Measurements from ENCODE around the gene HRH1. TPM values are rescaled to one million over a fixed set of nuclear protein-coding genes. Genes with fewer than 3 reads are reported as not detected.

Gene HRH1
- total and polyA plus RNA-seq, 2 of the 13 experiments (the other 11 are each of a cell fraction or from before 2014, with no cell fraction given), result not detected

DNA sequence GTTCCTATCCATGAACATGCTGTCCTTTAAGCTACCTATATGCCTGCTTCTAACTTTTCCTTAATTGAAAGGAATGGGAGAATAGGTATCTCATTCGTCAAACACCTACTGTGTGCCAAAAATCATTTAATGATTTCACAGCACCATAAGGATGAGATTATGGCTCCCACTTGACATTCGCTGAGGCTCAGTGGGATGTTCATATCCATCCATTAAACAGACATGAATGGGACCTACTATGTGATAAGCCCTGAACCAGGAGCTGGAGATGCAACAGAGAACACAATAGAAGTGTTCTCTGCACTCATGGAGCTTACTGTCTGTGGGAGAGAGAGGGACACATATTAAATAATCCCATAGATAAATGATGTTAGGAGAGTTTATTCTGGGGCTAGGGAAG lies 49.7 kb downstream of the HRH1 start (continued):
- TF ChIP-seq, protein P1, sequence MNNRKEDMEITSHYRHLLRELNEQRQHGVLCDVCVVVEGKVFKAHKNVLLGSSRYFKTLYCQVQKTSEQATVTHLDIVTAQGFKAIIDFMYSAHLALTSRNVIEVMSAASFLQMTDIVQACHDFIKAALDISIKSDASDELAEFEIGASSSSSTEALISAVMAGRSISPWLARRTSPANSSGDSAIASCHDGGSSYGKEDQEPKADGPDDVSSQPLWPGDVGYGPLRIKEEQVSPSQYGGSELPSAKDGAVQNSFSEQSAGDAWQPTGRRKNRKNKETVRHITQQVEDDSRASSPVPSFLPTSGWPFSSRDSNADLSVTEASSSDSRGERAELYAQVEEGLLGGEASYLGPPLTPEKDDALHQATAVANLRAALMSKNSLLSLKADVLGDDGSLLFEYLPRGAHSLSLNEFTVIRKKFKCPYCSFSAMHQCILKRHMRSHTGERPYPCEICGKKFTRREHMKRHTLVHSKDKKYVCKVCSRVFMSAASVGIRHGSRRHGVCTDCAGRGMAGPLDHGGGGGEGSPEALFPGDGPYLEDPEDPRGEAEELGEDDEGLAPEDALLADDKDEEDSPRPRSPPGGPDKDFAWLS (CRISPR knock-in tag; IDR thresholded peaks at IDR 0.05; ENCODE audit: borderline replicate concordance), result no peak
- no peak for TF ChIP-seq ZSCAN30 (CRISPR knock-in tag; IDR thresholded peaks at IDR 0.05)
- TF ChIP-seq, protein P2, sequence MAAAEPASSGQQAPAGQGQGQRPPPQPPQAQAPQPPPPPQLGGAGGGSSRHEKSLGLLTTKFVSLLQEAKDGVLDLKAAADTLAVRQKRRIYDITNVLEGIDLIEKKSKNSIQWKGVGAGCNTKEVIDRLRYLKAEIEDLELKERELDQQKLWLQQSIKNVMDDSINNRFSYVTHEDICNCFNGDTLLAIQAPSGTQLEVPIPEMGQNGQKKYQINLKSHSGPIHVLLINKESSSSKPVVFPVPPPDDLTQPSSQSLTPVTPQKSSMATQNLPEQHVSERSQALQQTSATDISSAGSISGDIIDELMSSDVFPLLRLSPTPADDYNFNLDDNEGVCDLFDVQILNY (CRISPR knock-in tag; conservative IDR thresholded peaks at IDR 0.05), result no peak

DNA sequence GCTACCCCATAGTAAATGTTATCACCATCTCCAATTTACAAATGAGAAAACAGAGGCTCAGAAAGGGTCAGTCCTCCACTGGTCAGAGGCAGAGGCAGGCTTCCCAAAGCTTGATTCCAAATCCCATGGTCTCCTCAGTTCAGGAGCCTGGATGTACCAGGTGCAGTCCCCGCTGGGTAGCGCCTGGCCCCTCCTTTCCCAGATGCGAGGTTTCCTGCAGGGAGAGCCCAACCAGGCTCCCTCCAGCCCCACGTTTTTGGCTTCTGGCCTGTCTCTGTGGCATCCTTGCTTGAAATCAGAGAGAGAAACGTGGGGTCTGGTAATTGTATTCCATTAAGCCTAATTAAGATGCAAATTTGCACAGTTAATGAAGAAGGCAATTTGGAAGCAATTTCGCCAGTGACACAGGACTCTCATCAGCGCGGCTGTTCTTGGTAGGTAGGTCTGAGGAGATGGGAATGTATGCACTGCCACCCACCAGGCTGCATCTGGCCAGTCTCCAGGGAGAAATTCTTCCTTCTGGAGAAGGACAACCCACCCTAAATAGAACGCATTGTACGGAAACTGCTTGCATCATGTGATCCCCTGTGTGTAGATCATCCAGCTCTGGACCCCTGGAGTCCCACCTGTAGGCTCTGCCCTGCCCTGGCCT lies 50.5 kb downstream of the HRH1 start:
- ChIA-PET POLR2A (no interaction called here), CTCF (ENCODE audit: low intra/inter-chr PET ratio, low total read pairs) (no interaction called here)
- WGBS (ENCODE audit: low lambda C conversion rate), result 9% methylated on average over 8 of the region's 10 CpGs
- no peaks in the 10 kb centered on the region for H3K36me3 ChIP-seq (replicated peaks in 1 of 2; ENCODE audit: control insufficient read depth in 1 of 2, insufficient read depth in 2 of 2, low read length in 2 of 2)
- BruUV-seq (replicated peaks), result no TSS peak
- H3K79me2 ChIP-seq (ENCODE audit: insufficient read depth, low read length), result no peaks in the 10 kb centered on the region
- FAIRE-seq (no peak), ATAC-seq (no peak), DNase-seq (ENCODE audit: low spot score) (no peak)
- H3K4me3 ChIP-seq (replicated peaks in 1 of 3; ENCODE audit: insufficient read depth in 1 of 3, low read depth in 2 of 3, low read length in 3 of 3), result no peak overlapping the region
- no peaks in the 10 kb centered on the region for H3K9me3 ChIP-seq (ENCODE audit: low read length)
- in situ Hi-C loops (cut with HindIII; ENCODE audit: extremely low pct_ligation_motif_present, low pct_unique_long_range_greater_than_20kb), result no loop called here
- no peak overlapping the region for H3K4me2 ChIP-seq (ENCODE audit: low read depth, low read length)
- H3K9ac ChIP-seq (ENCODE audit: insufficient read depth, low read depth, low read length), result no peak overlapping the region
- H3K27me3 ChIP-seq (ENCODE audit: control insufficient read depth in 1 of 2, insufficient read depth in 2 of 2, low read length in 2 of 2), result peaks cover 0 to 14% of the 10 kb centered on the region in 2 experiments
- H3K27ac ChIP-seq (ENCODE audit: extremely low read length, insufficient read depth, low read length), result no peak overlapping the region
- peaks cover 6% of the 10 kb centered on the region; the same call in 1 of the 2 replicates for H3K4me1 ChIP-seq (ENCODE audit: insufficient read depth, low read length)
- no peaks in the 10 kb centered on the region for H4K20me1 ChIP-seq (ENCODE audit: insufficient read depth, low read length)
- intact Hi-C loops (cut with micrococcal nuclease; ENCODE audit: unreplicated experiment), result no loop called here
- no peak overlapping the region for H2AFZ ChIP-seq (ENCODE audit: low read length)
- TF ChIP-seq SMAD9 (CRISPR knock-in tag; IDR thresholded peaks at IDR 0.05) (no peak), ZNF180 (CRISPR knock-in tag; IDR thresholded peaks at IDR 0.05; ENCODE audit: borderline replicate concordance, low read depth) (no peak), ZNF562 (CRISPR knock-in tag; IDR thresholded peaks at IDR 0.05; ENCODE audit: borderline replicate concordance) (no peak), HOXA5 (CRISPR knock-in tag; IDR thresholded peaks at IDR 0.05) (no peak), ZNF264 (CRISPR knock-in tag; IDR thresholded peaks at IDR 0.05) (no peak), ZNF557 (CRISPR knock-in tag; IDR thresholded peaks at IDR 0.05) (no peak), ZNF20 (CRISPR knock-in tag; IDR thresholded peaks at IDR 0.05) (no peak), FOXK2 (IDR thresholded peaks at IDR 0.05) (no peak), ZZZ3 (CRISPR knock-in tag; IDR thresholded peaks at IDR 0.05; ENCODE audit: borderline replicate concordance) (no peak), ZNF543 (CRISPR knock-in tag; IDR thresholded peaks at IDR 0.05) (no peak)
- TF ChIP-seq, protein P3, sequence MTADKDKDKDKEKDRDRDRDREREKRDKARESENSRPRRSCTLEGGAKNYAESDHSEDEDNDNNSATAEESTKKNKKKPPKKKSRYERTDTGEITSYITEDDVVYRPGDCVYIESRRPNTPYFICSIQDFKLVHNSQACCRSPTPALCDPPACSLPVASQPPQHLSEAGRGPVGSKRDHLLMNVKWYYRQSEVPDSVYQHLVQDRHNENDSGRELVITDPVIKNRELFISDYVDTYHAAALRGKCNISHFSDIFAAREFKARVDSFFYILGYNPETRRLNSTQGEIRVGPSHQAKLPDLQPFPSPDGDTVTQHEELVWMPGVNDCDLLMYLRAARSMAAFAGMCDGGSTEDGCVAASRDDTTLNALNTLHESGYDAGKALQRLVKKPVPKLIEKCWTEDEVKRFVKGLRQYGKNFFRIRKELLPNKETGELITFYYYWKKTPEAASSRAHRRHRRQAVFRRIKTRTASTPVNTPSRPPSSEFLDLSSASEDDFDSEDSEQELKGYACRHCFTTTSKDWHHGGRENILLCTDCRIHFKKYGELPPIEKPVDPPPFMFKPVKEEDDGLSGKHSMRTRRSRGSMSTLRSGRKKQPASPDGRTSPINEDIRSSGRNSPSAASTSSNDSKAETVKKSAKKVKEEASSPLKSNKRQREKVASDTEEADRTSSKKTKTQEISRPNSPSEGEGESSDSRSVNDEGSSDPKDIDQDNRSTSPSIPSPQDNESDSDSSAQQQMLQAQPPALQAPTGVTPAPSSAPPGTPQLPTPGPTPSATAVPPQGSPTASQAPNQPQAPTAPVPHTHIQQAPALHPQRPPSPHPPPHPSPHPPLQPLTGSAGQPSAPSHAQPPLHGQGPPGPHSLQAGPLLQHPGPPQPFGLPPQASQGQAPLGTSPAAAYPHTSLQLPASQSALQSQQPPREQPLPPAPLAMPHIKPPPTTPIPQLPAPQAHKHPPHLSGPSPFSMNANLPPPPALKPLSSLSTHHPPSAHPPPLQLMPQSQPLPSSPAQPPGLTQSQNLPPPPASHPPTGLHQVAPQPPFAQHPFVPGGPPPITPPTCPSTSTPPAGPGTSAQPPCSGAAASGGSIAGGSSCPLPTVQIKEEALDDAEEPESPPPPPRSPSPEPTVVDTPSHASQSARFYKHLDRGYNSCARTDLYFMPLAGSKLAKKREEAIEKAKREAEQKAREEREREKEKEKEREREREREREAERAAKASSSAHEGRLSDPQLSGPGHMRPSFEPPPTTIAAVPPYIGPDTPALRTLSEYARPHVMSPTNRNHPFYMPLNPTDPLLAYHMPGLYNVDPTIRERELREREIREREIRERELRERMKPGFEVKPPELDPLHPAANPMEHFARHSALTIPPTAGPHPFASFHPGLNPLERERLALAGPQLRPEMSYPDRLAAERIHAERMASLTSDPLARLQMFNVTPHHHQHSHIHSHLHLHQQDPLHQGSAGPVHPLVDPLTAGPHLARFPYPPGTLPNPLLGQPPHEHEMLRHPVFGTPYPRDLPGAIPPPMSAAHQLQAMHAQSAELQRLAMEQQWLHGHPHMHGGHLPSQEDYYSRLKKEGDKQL (CRISPR knock-in tag; IDR thresholded peaks at IDR 0.05; ENCODE audit: low read depth), result no peak
- TF ChIP-seq, protein P4, sequence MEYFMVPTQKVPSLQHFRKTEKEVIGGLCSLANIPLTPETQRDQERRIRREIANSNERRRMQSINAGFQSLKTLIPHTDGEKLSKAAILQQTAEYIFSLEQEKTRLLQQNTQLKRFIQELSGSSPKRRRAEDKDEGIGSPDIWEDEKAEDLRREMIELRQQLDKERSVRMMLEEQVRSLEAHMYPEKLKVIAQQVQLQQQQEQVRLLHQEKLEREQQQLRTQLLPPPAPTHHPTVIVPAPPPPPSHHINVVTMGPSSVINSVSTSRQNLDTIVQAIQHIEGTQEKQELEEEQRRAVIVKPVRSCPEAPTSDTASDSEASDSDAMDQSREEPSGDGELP (IDR thresholded peaks at IDR 0.05; ENCODE audit: borderline replicate concordance, low read depth), result no peak
